ENCODE results near the gene TRHDE.

DNA sequence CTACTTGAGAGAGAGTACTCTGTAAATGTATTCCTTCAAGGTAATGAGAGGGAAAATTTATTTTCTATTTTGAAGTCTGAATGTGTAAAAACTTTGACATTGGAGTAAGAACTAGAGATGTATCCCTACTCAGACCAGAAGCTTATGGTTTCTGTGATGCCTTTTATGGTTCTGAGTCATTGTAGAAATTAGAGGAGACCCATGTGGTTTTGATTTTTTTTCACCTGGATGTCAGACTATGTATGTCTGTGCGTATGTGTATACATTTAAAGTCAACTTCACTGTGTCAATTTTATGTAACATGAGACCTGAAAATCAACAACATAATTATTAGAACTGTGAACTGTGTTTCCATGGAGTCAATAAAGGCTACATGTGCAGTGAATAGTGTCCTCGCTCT, 302.0 kb downstream of the TRHDE start:
- TF ChIP-seq, protein P1, sequence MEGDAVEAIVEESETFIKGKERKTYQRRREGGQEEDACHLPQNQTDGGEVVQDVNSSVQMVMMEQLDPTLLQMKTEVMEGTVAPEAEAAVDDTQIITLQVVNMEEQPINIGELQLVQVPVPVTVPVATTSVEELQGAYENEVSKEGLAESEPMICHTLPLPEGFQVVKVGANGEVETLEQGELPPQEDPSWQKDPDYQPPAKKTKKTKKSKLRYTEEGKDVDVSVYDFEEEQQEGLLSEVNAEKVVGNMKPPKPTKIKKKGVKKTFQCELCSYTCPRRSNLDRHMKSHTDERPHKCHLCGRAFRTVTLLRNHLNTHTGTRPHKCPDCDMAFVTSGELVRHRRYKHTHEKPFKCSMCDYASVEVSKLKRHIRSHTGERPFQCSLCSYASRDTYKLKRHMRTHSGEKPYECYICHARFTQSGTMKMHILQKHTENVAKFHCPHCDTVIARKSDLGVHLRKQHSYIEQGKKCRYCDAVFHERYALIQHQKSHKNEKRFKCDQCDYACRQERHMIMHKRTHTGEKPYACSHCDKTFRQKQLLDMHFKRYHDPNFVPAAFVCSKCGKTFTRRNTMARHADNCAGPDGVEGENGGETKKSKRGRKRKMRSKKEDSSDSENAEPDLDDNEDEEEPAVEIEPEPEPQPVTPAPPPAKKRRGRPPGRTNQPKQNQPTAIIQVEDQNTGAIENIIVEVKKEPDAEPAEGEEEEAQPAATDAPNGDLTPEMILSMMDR (conservative IDR thresholded peaks at IDR 0.05 in 1 of 2, IDR thresholded peaks at IDR 0.05 in 1 of 2; ENCODE audit: low read depth in 1 of 2, low read length in 2 of 2) = no peak
- no peak for TF ChIP-seq EZH2 (IDR thresholded peaks at IDR 0.05; ENCODE audit: low read length, missing control alignments)

Measured in fibroblast of lung (primary cell).